ENCODE results near the gene C2CD4A.
"Not testable (repeated sequence)": the region's sequence is repeated elsewhere in the genome, so short reads cannot be mapped to it uniquely, and the experiment has no call there.

- TF ChIP-seq EZH2 (IDR thresholded peaks at IDR 0.05; ENCODE audit: borderline replicate concordance, low read depth, low read length); TRIM28 (IDR thresholded peaks at IDR 0.05); CTCF (IDR thresholded peaks at IDR 0.05 in 2 of 3, conservative IDR thresholded peaks at IDR 0.05 in 1 of 3; ENCODE audit: insufficient read depth in 2 of 3, low read depth in 1 of 3, low read length in 3 of 3); ZNF449 (CRISPR knock-in tag; IDR thresholded peaks at IDR 0.05); FOXM1 (IDR thresholded peaks at IDR 0.05; ENCODE audit: low read depth); FOXM1 (CRISPR knock-in tag; IDR thresholded peaks at IDR 0.05; ENCODE audit: low read depth); ASH1L (IDR thresholded peaks at IDR 0.05; ENCODE audit: borderline replicate concordance, low read depth, partially characterized antibody): not testable (repeated sequence)
These were observed 18.5 kb upstream of the C2CD4A start for GRCh38 chr15:62048254-62048653.

All from K562 (cell line).